HCT116 (cell line): ENCODE data around the gene PLEKHG1. TPM values are rescaled to one million over a fixed set of nuclear protein-coding genes. Genes with fewer than 3 reads are reported as not detected.

Experiments used
- ATAC-seq: fragments of 200-7000 bp; cut with Tn5 transposase; 2 replicates; pipeline ENCODE4 v1.9.1; 2020; ENCODE audit warnings: mild to moderate bottlenecking, moderate library complexity
- BruUV-seq: library from RNA; stranded (reverse); fragments of 400-500 nt; replicated peaks from 2 replicates; lab custom pipeline; 2021; lab: Mats Ljungman, UMichigan
- CTCF ChIA-PET: fragments of 300-600 bp; sonication (Branson Sonifier 250); formaldehyde crosslinking; loops from one replicate; lab custom pipeline; 2021; ENCODE audit warnings: antibody characterized with exemption; lab: Charles Lee
- POLR2A ChIA-PET: fragments of 300-600, 350-600 bp; sonication (Branson Sonifier 250); formaldehyde crosslinking; loops from one replicate; lab custom pipeline; 2021; ENCODE audit warnings: antibody characterized with exemption; lab: Charles Lee
- RAD21 ChIA-PET, 2 experiments: fragments of 300-600 bp; sonication (Branson Sonifier 250); formaldehyde crosslinking; loops; one replicate each; lab custom pipeline; 2023; ENCODE audit warnings: low total read pairs in 2 of 2; ENCODE audit not compliant: uncharacterized antibody in 2 of 2, unreplicated experiment in 2 of 2, low non-redundant PET in 1 of 2; lab: Charles Lee
- DNase-seq: peaks from one replicate; pipeline ENCODE4 v3.0.0-alpha.2; 2010; ENCODE audit warnings: low read depth, low spot score
- H2AFZ ChIP-seq: fragments of 200-600 bp; shearing (Covaris generic), sonication (generic); 2 replicates; pipeline ENCODE4 v1.6.1; 2017; ENCODE audit warnings: low read depth, mixed run types, mixed read lengths, antibody characterized with exemption, low read length; ENCODE audit not compliant: poor library complexity, severe bottlenecking
- H3K27ac ChIP-seq: 2 replicates; pipeline ENCODE4 v1.5.1; 2012; ENCODE audit warnings: low read depth, low read length
- H3K27me3 ChIP-seq: fragments of 200-600 bp; sonication (generic); 2 replicates; pipeline ENCODE4 v1.6.1; 2016; ENCODE audit warnings: mixed run types, low read length, mixed read lengths; ENCODE audit not compliant: insufficient read depth
- H3K36me3 ChIP-seq, 2 experiments: fragments of 200-500 bp in 1 of 2; fragments of 200-600 bp in 1 of 2; sonication (Bioruptor generic) in 1 of 2; sonication (generic) in 1 of 2; 2 replicates each; pipeline versions ENCODE4 v1.5.1 to v1.6.1; 2014 to 2016; ENCODE audit warnings: low read length in 2 of 2, inconsistent platforms in 1 of 2, mixed read lengths in 1 of 2, mixed run types in 1 of 2; ENCODE audit not compliant: insufficient read depth in 2 of 2, control insufficient read depth in 1 of 2
- H3K4me1 ChIP-seq, 2 experiments: fragments of 200-600 bp in 1 of 2; sonication (generic) in 1 of 2; 2 replicates each; pipeline versions ENCODE4 v1.5.1 to v1.6.1; 2012 to 2017; ENCODE audit warnings: low read length in 2 of 2, inconsistent platforms in 1 of 2, mild to moderate bottlenecking in 1 of 2, mixed read lengths in 1 of 2, mixed run types in 1 of 2, moderate library complexity in 1 of 2; ENCODE audit not compliant: insufficient read depth in 2 of 2, control insufficient read depth in 1 of 2
- H3K4me2 ChIP-seq: fragments of 200-600 bp; sonication (generic); 2 replicates; pipeline ENCODE4 v1.6.1; 2017; ENCODE audit warnings: mixed run types, low read length, mixed read lengths
- H3K4me3 ChIP-seq, 2 experiments: fragments of 200-600 bp in 1 of 2; sonication (generic) in 1 of 2; replicated peaks in 1 of 2; 2 replicates each; pipeline ENCODE4 v1.5.1; 2011 to 2016; ENCODE audit warnings: low read length in 2 of 2, control low read depth in 1 of 2, low read depth in 1 of 2, mild to moderate bottlenecking in 1 of 2, mixed read lengths in 1 of 2, mixed run types in 1 of 2
- H3K79me2 ChIP-seq: fragments of 200-600 bp; sonication (generic); 2 replicates; pipeline ENCODE4 v1.6.1; 2017; ENCODE audit warnings: mild to moderate bottlenecking, mixed run types, low read length, moderate library complexity, mixed read lengths; ENCODE audit not compliant: insufficient read depth
- H3K9ac ChIP-seq: fragments of 200-600 bp; sonication (generic); 2 replicates; pipeline ENCODE4 v1.6.1; 2016; ENCODE audit warnings: low read length, mixed read lengths
- H3K9me2 ChIP-seq: fragments of 200-600 bp; sonication (generic), shearing (Covaris generic); 2 replicates; pipeline ENCODE4 v1.6.1; 2017; ENCODE audit warnings: mixed run types, mild to moderate bottlenecking, moderate library complexity; ENCODE audit not compliant: insufficient read depth
- H3K9me3 ChIP-seq, 2 experiments: fragments of 200-500 bp in 1 of 2; fragments of 200-600 bp in 1 of 2; sonication (Bioruptor generic) in 1 of 2; sonication (generic) in 1 of 2; 2 replicates each; pipeline ENCODE4 v1.6.1; 2014 to 2017; ENCODE audit warnings: low read length in 2 of 2, mixed read lengths in 2 of 2, inconsistent platforms in 1 of 2, low read depth in 1 of 2, mild to moderate bottlenecking in 1 of 2, mixed run types in 1 of 2, moderate library complexity in 1 of 2; ENCODE audit not compliant: control insufficient read depth in 1 of 2, insufficient read depth in 1 of 2
- H4K20me1 ChIP-seq: fragments of 200-600 bp; sonication (generic), shearing (Covaris generic); 2 replicates; pipeline ENCODE4 v1.6.1; 2017; ENCODE audit warnings: mixed run types, mild to moderate bottlenecking, moderate library complexity; ENCODE audit not compliant: insufficient read depth
- ATF3 ChIP-seq: IDR thresholded peaks from 2 replicates; pipeline ENCODE4 v1.6.1; 2012
- CBX3 ChIP-seq: IDR thresholded peaks from 2 replicates; pipeline ENCODE4 v1.6.1; 2012; ENCODE audit warnings: low read depth
- CEBPB ChIP-seq: IDR thresholded peaks from 2 replicates; pipeline ENCODE4 v1.6.1; 2012; ENCODE audit warnings: low read depth
- ELF1 ChIP-seq: IDR thresholded peaks from 2 replicates; pipeline ENCODE4 v1.6.1; 2012; ENCODE audit warnings: low read depth, borderline replicate concordance
- EZH2 ChIP-seq: fragments of 200-600 bp; sonication (generic); IDR thresholded peaks from 2 replicates; pipeline ENCODE4 v1.6.1; 2017; ENCODE audit warnings: antibody characterized with exemption, mixed run types
- EZH2phosphoT487 ChIP-seq: fragments of 200-600 bp; IDR thresholded peaks from 2 replicates; pipeline ENCODE4 v1.6.1; 2018; ENCODE audit warnings: antibody characterized with exemption, borderline replicate concordance
- FOSL1 ChIP-seq: IDR thresholded peaks from 2 replicates; pipeline ENCODE4 v1.6.1; 2012; ENCODE audit warnings: low read depth
- JUND ChIP-seq: IDR thresholded peaks from 2 replicates; pipeline ENCODE4 v1.6.1; 2012
- REST ChIP-seq: IDR thresholded peaks from 2 replicates; pipeline ENCODE4 v1.6.1; 2012; ENCODE audit warnings: low read depth
- SIN3A ChIP-seq: IDR thresholded peaks from 2 replicates; pipeline ENCODE4 v1.6.1; 2012; ENCODE audit warnings: low read depth
- SP1 ChIP-seq: IDR thresholded peaks from 2 replicates; pipeline ENCODE4 v1.6.1; 2012; ENCODE audit warnings: low read depth
- TCF7L2 ChIP-seq: IDR thresholded peaks from 2 replicates; pipeline ENCODE4 v1.7.0; 2011; ENCODE audit warnings: borderline replicate concordance, inconsistent platforms; ENCODE audit not compliant: insufficient read depth, insufficient read length; ENCODE audit errors: extremely low read depth
- ZFX ChIP-seq: fragments of 450-650 bp; IDR thresholded peaks from 2 replicates; pipeline ENCODE4 v1.6.1; 2017
- intact Hi-C: fragments of 100-400 bp; cut with micrococcal nuclease; formaldehyde crosslinking; loops from 2 replicates; pipeline ENCODE4 v1.10.0; 2022
- total RNA-seq: library from RNA; stranded (reverse); gene quantifications from one replicate; pipeline ENCODE4 v1.2.1, GENCODE V29; 2021; ENCODE audit not compliant: unreplicated experiment
- TF ChIP-seq, protein P1 (sequence below): IDR thresholded peaks from 2 replicates; pipeline ENCODE4 v1.6.1; 2011; ENCODE audit warnings: mild to moderate bottlenecking, low read length, moderate library complexity; ENCODE audit not compliant: insufficient replicate concordance; ENCODE audit errors: extremely low read depth
- TF ChIP-seq, protein P2 (sequence below), 3 experiments: fragments of 200-600 bp in 1 of 3; sonication (generic) in 1 of 3; IDR thresholded peaks in 2 of 3; conservative IDR thresholded peaks in 1 of 3; 2 replicates each; pipeline ENCODE4 v1.5.1; 2012 to 2017; ENCODE audit warnings: low read depth in 2 of 3, low read length in 2 of 3, antibody characterized with exemption in 1 of 3, borderline replicate concordance in 1 of 3, control low read depth in 1 of 3, mild to moderate bottlenecking in 1 of 3, mixed read lengths in 1 of 3, mixed run types in 1 of 3, moderate library complexity in 1 of 3; ENCODE audit not compliant: insufficient read depth in 1 of 3
- TF ChIP-seq, protein P3 (sequence below): IDR thresholded peaks from 2 replicates; pipeline ENCODE4 v1.6.1; 2012

PLEKHG1 gene
- total RNA-seq, 1 experiment from 2014 or later = 10.4 TPM

GRCh38 chr6:150631984-150632642 is 32.4 kb downstream of the PLEKHG1 start:
- Histone ChIP-seq H3K27ac (no peak overlapping the region), H3K36me3 (no peaks in the 10 kb centered on the region), H3K9me2 (no peaks in the 10 kb centered on the region), H3K4me1 (no peaks in the 10 kb centered on the region), H3K4me3 (no peak overlapping the region), H3K9me3 (no peaks in the 10 kb centered on the region), H3K79me2 (no peaks in the 10 kb centered on the region), H3K4me2 (no peak overlapping the region), H3K9ac (no peak overlapping the region), H3K27me3 (no peaks in the 10 kb centered on the region), H4K20me1 (no peaks in the 10 kb centered on the region), H2AFZ (no peak overlapping the region)
- CTCF ChIA-PET = no interaction called here
- POLR2A ChIA-PET = no interaction called here
- intact Hi-C loops = no loop called here
- BruUV-seq = no TSS peak
- DNase-seq (no peak), ATAC-seq (no peak)
- RAD21 ChIA-PET = no interaction called here
- TF ChIP-seq TCF7L2 (no peak), FOSL1 (no peak), ZFX (no peak), CEBPB (no peak), REST (no peak), EZH2 (no peak), SP1 (no peak), EZH2phosphoT487 (no peak), CBX3 (no peak), ATF3 (no peak), ELF1 (no peak), SIN3A (no peak), JUND (no peak)
- TF ChIP-seq, protein P1, sequence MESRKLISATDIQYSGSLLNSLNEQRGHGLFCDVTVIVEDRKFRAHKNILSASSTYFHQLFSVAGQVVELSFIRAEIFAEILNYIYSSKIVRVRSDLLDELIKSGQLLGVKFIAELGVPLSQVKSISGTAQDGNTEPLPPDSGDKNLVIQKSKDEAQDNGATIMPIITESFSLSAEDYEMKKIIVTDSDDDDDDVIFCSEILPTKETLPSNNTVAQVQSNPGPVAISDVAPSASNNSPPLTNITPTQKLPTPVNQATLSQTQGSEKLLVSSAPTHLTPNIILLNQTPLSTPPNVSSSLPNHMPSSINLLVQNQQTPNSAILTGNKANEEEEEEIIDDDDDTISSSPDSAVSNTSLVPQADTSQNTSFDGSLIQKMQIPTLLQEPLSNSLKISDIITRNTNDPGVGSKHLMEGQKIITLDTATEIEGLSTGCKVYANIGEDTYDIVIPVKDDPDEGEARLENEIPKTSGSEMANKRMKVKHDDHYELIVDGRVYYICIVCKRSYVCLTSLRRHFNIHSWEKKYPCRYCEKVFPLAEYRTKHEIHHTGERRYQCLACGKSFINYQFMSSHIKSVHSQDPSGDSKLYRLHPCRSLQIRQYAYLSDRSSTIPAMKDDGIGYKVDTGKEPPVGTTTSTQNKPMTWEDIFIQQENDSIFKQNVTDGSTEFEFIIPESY = no peak
- TF ChIP-seq, protein P2, sequence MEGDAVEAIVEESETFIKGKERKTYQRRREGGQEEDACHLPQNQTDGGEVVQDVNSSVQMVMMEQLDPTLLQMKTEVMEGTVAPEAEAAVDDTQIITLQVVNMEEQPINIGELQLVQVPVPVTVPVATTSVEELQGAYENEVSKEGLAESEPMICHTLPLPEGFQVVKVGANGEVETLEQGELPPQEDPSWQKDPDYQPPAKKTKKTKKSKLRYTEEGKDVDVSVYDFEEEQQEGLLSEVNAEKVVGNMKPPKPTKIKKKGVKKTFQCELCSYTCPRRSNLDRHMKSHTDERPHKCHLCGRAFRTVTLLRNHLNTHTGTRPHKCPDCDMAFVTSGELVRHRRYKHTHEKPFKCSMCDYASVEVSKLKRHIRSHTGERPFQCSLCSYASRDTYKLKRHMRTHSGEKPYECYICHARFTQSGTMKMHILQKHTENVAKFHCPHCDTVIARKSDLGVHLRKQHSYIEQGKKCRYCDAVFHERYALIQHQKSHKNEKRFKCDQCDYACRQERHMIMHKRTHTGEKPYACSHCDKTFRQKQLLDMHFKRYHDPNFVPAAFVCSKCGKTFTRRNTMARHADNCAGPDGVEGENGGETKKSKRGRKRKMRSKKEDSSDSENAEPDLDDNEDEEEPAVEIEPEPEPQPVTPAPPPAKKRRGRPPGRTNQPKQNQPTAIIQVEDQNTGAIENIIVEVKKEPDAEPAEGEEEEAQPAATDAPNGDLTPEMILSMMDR (IDR thresholded peaks at IDR 0.05 in 2 of 3, conservative IDR thresholded peaks at IDR 0.05 in 1 of 3; ENCODE audit: borderline replicate concordance in 1 of 3, insufficient read depth in 1 of 3, low read depth in 2 of 3, low read length in 2 of 3) = no peak
- TF ChIP-seq, protein P3, sequence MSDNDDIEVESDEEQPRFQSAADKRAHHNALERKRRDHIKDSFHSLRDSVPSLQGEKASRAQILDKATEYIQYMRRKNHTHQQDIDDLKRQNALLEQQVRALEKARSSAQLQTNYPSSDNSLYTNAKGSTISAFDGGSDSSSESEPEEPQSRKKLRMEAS = no peak
